Vagina (tissue), 2 donors: ENCODE measurements around the gene THYN1.
"Not testable (repeated sequence)": the region's sequence is repeated elsewhere in the genome, so short reads cannot be mapped to it uniquely, and the experiment has no call there.

Source experiments
- POLR2A ChIP-seq, 2 donors: fragments of 450-650 bp; IDR thresholded peaks; one replicate each; pipeline ENCODE4 v1.6.1; 2017; ENCODE audit warnings: antibody characterized with exemption in 2 of 2, mild to moderate bottlenecking in 2 of 2, moderate library complexity in 2 of 2
- POLR2AphosphoS5 ChIP-seq, 2 donors: sonication (generic); formaldehyde crosslinking; IDR thresholded peaks; one replicate each; pipeline ENCODE4 v1.9.0; 2017; ENCODE audit warnings: antibody characterized with exemption in 2 of 2, mild to moderate bottlenecking in 2 of 2, low read depth in 1 of 2; ENCODE audit not compliant: insufficient read depth in 1 of 2
- TF ChIP-seq, protein P1 (sequence below), 3 experiments: fragments of 450-650 bp in 2 of 3; fragments of 200-600 bp in 1 of 3; sonication (generic) in 1 of 3; IDR thresholded peaks; one replicate each; pipeline ENCODE4 v1.5.1; 2017 to 2019; ENCODE audit warnings: antibody characterized with exemption in 3 of 3, mild to moderate bottlenecking in 2 of 3, moderate library complexity in 2 of 3

DNA sequence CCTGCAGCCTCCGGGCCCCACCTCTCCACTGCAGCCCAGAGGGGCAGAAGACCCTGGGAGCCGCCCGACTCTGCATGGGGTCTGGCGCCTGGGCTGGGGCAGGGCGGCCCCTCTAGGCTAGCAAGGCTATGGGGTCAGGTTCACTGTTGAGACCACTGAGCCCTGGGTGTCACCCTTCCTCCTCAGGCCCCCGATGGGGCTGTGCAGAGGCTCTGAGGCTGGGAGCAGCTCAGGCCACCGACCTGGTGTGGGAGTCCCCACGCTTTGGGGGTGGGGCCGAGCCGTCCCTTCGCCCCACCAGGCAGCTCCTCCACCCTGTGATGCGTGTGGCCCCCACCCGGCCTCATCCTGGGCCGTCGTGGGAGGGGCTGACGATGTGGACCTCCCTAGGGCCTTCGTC, 28.5 kb upstream of the THYN1 start:
- TF ChIP-seq, protein P1, sequence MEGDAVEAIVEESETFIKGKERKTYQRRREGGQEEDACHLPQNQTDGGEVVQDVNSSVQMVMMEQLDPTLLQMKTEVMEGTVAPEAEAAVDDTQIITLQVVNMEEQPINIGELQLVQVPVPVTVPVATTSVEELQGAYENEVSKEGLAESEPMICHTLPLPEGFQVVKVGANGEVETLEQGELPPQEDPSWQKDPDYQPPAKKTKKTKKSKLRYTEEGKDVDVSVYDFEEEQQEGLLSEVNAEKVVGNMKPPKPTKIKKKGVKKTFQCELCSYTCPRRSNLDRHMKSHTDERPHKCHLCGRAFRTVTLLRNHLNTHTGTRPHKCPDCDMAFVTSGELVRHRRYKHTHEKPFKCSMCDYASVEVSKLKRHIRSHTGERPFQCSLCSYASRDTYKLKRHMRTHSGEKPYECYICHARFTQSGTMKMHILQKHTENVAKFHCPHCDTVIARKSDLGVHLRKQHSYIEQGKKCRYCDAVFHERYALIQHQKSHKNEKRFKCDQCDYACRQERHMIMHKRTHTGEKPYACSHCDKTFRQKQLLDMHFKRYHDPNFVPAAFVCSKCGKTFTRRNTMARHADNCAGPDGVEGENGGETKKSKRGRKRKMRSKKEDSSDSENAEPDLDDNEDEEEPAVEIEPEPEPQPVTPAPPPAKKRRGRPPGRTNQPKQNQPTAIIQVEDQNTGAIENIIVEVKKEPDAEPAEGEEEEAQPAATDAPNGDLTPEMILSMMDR (IDR thresholded peaks at IDR 0.05): not testable (repeated sequence)
- not testable (repeated sequence) for TF ChIP-seq POLR2A (IDR thresholded peaks at IDR 0.05); POLR2AphosphoS5 (IDR thresholded peaks at IDR 0.05; ENCODE audit: insufficient read depth in 1 of 2, low read depth in 1 of 2)
